ENCODE data around the gene HDAC7. TPM values are rescaled to one million over a fixed set of nuclear protein-coding genes. Genes with fewer than 3 reads are reported as not detected.
A peak's percentile ranks its signal among the peaks of the same experiment; 100 is the strongest.

The HDAC7 gene
- total and polyA plus RNA-seq, 7 donors, result 11.0 to 27.8 (median 22.2) TPM

GRCh38 chr12:47820631-47821345, 1.1 kb upstream of the HDAC7 start:
- ATAC-seq (peak; percentile 61 to 81 (median 80)), DNase-seq (peak; percentile 87 to 91)
- Histone ChIP-seq H3K9me3 (no peaks in the 10 kb centered on the region), H3K27me3 (ENCODE audit: insufficient read depth in 3 of 3, low read length in 2 of 3) (no peaks in the 10 kb centered on the region), H3K36me3 (ENCODE audit: insufficient read depth in 1 of 2, low read depth in 1 of 2) (no peaks in the 10 kb centered on the region), H3K27ac (peak overlapping the region; percentile 91), H3K4me1 (peaks cover 34% of the 10 kb centered on the region), H3K4me3 (peak overlapping the region; percentile 80)
- intact Hi-C loops (cut with DNase I), result no loop called here
- WGBS, 3 donors, result 26 to 50% (median 32%) methylated on average over 17 of the region's 17 CpGs
- TF ChIP-seq, protein P1, sequence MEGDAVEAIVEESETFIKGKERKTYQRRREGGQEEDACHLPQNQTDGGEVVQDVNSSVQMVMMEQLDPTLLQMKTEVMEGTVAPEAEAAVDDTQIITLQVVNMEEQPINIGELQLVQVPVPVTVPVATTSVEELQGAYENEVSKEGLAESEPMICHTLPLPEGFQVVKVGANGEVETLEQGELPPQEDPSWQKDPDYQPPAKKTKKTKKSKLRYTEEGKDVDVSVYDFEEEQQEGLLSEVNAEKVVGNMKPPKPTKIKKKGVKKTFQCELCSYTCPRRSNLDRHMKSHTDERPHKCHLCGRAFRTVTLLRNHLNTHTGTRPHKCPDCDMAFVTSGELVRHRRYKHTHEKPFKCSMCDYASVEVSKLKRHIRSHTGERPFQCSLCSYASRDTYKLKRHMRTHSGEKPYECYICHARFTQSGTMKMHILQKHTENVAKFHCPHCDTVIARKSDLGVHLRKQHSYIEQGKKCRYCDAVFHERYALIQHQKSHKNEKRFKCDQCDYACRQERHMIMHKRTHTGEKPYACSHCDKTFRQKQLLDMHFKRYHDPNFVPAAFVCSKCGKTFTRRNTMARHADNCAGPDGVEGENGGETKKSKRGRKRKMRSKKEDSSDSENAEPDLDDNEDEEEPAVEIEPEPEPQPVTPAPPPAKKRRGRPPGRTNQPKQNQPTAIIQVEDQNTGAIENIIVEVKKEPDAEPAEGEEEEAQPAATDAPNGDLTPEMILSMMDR (IDR thresholded peaks at IDR 0.05), result no peak

DNA sequence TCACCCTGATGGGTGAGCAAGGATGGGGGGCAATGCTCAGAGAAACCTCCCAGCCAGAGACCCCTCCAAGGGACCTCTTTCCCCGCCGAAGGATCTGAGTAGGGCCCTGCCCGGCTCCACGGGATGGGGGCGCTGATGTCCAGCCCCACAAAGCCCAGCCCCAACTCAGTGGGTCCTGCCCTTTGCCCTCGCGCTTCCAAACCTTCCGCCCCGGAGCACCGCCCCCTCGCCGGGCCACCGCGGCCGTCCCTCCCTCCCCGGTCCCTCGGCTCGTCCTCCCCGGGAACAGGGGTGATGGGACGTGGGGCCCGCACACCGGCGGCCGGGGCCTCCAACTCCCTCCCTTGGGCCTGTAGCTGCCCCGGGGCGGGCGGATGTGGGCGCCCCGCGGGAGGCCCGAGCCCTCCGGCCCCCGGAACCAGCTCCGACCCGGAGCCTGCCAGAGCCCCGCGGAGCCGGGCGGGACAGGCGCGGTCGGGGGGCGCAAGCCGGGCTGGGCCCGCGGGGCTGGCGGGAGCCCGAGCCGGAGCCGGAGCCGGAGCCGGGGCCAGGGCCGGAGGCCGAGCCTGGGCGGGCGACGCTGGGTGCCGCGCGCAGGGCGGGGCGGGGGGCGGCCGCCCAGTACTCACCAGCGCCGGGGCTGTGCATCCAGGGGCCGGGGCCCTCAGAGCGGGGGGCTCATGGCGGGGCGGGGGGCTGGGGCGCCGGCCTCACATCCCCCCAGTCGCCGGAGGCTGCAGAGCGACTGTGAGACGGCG, 386 bp downstream of the HDAC7 start:
- H3K4me3 ChIP-seq, result peak overlapping the region; percentile 80
- whole genome bisulfite sequencing, 3 donors, result 1 to 2% (median 2%) methylated on average over 39 to 77 of the region's 77 CpGs
- TF ChIP-seq, protein P1 (IDR thresholded peaks at IDR 0.05), result peak; percentile 28
- intact Hi-C loops (cut with DNase I), result no loop called here
- no peaks in the 10 kb centered on the region for H3K36me3 ChIP-seq (ENCODE audit: insufficient read depth in 1 of 2, low read depth in 1 of 2)
- peak; percentile 39 to 62 (median 48) for ATAC-seq
- DNase-seq, result peak; percentile 79 to 87
- peak overlapping the region; percentile 91 for H3K27ac ChIP-seq
- peaks cover 40% of the 10 kb centered on the region for H3K4me1 ChIP-seq
- H3K27me3 ChIP-seq (ENCODE audit: insufficient read depth in 3 of 3, low read length in 2 of 3), result no peaks in the 10 kb centered on the region
- H3K9me3 ChIP-seq, result no peaks in the 10 kb centered on the region

- intact Hi-C loops (cut with DNase I), result no loop called here
- TF ChIP-seq, protein P1 (IDR thresholded peaks at IDR 0.05), result no peak
- Histone ChIP-seq H3K36me3 (ENCODE audit: insufficient read depth in 1 of 2, low read depth in 1 of 2) (no peaks in the 10 kb centered on the region), H3K4me3 (peak overlapping the region; percentile 80), H3K27me3 (ENCODE audit: insufficient read depth in 3 of 3, low read length in 2 of 3) (no peaks in the 10 kb centered on the region), H3K4me1 (peaks cover 45% of the 10 kb centered on the region), H3K27ac (peak overlapping the region; percentile 91), H3K9me3 (no peaks in the 10 kb centered on the region)
- ATAC-seq, result peak in 2 of 4 donors; percentile 25 to 27
- DNase-seq, result peak in 1 of 2 donors; percentile 69
- 28 to 47% (median 31%) methylated on average over 15 to 23 of the region's 23 CpGs for WGBS, 3 donors
These were observed 1.1 kb downstream of the HDAC7 start for GRCh38 chr12:47818467-47819137.

DNA sequence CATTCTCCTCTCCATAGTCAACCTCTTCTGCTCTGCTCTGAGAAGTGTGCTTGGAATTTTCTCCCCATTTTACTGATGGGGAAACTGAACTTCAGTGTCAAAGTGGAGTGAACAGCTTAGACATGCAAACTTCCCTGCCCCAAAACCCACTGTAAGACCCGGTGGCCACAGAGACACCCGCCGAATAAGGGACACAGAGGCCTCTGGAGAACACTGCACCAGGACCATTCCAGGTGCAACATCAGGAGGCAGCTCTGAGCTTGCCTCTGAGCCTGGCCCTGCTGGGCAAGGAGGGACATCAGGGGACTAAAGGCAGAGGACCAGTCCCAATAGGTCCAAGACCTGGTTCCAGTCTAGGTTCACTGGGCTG, 1.7 kb downstream of the HDAC7 start:
- no peak for DNase-seq
- WGBS, 3 donors, result 47 to 62% (median 55%) methylated on average over 3 of the region's 3 CpGs
- H3K27me3 ChIP-seq (ENCODE audit: insufficient read depth in 3 of 3, low read length in 2 of 3), result no peaks in the 10 kb centered on the region
- H3K36me3 ChIP-seq (ENCODE audit: insufficient read depth in 1 of 2, low read depth in 1 of 2), result no peaks in the 10 kb centered on the region
- no peaks in the 10 kb centered on the region for H3K9me3 ChIP-seq
- H3K27ac ChIP-seq, result peak overlapping the region; percentile 91
- peaks cover 45% of the 10 kb centered on the region for H3K4me1 ChIP-seq
- TF ChIP-seq, protein P1 (IDR thresholded peaks at IDR 0.05), result no peak
- no peak for ATAC-seq
- intact Hi-C loops (cut with DNase I), result no loop called here
- peak overlapping the region; percentile 80 for H3K4me3 ChIP-seq
